GM18907 (cell line): ENCODE results near the gene MYH11.
"Not testable (repeated sequence)": the region's sequence is repeated elsewhere in the genome, so short reads cannot be mapped to it uniquely, and the experiment has no call there.

Source experiments
- ATAC-seq: cut with Tn5 transposase; IDR thresholded peaks from one replicate; pipeline ENCODE4 v1.9.1; 2021; ENCODE audit warnings: mild to moderate bottlenecking, moderate library complexity; ENCODE audit not compliant: unreplicated experiment

MYH11 gene

GRCh38 chr16:15811481-15812400 is 45.1 kb downstream of the MYH11 start:
- no peak for ATAC-seq

GRCh38 chr16:15810949-15811348 is 45.9 kb downstream of the MYH11 start:
- no peak for ATAC-seq

DNA sequence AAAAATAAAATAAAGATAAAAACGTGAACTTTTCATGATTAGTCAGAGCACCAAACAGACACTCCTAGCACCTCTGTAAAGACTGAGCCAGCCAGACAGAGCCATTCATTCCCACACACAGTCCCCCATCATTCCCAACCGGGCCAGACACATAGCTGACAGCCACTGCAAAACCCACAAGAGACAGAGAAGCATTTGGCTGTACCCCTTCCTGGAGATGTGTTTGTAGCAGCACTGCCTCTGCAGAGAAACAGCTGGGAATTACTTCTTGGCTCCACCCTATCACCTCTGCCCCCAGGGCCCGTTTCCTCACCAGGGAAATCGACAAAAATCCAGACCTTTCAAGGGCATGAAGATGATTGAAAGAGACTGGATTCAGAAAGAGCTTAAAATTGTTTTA is 46.4 kb downstream of the MYH11 start:
- no peak for ATAC-seq

DNA sequence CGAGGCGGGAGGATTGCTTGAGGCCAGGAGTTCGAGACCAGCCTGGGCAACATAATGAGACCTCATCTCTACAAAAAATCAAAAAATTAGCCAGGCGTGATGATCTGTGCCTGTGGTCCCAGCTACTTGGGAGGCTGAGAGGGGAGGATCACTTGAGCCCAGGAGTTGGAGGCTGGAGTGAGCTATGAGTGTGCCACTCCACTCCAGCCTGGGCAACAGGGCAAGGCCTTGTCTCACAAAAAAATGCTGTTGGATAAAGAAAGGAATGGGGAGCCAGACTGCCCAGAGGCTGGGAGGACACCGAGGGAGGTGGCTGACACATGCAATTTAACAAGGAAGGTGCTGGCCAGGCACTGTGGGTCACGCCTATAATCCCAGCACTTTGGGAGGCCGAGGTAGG is 47.5 kb downstream of the MYH11 start:
- ATAC-seq, result not testable (repeated sequence)

- ATAC-seq, result no peak
Observed at GRCh38 chr16:15808071-15808470, 48.8 kb downstream of the MYH11 start.

- ATAC-seq, result no peak
Observed at GRCh38 chr16:15807603-15808009, 49.2 kb downstream of the MYH11 start.

GRCh38 chr16:15803618-15804017 is 53.2 kb downstream of the MYH11 start:
- ATAC-seq, result no peak

DNA sequence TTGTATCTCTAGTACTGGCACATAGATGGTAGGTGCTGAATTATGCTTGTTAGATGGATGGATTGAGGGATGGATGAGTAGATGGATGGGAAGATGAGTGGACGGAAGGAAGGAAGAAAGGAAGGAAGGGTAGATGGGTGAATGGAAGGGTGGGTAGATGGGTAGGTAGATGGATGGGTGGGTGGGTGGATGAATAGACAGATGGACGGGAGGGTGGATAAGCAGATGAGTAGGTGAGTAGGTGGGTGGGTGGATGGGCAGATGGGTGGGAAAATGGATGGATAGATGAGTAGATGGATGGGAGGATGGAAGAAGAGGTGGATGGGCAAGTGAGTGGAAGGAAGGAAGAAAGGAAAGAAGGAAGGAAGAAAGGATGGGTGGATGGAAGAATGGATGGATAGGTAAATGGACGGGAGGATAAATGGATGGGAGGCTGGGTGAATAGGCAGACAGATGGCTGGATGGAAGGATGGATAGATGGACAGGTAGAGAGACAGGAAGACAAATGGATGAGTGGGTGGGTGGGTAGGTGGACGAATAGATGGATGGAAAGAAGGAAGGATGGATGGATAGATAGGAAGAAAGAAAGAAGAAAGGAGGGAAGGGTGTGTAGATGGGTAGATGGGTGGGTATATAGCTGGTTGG is 56.9 kb downstream of the MYH11 start:
- ATAC-seq, result no peak

GRCh38 chr16:15798671-15799070 is 58.2 kb downstream of the MYH11 start:
- ATAC-seq, result no peak

- ATAC-seq, result no peak
Observed at GRCh38 chr16:15796885-15797284, 59.9 kb downstream of the MYH11 start.

DNA sequence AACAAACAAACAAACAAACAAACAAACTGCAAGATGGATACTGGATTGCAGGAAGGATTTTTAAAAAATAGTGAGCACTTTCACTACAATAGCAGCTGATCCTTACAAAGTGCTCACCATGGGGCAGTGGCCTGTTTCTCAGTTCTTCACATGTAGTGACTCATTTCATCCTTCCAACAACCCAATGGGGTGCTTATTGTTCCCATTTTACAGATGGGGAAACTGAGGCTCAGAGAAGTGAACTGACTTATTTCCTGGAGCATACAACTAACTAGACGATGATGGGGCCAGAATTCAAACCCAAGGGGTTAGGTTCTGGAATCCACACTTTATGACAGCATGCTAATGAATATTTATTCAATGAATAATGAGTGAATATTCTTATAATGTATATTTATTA is 61.2 kb downstream of the MYH11 start:
- ATAC-seq, result no peak

GRCh38 chr16:15792563-15792971 is 64.3 kb downstream of the MYH11 start:
- no peak for ATAC-seq

GRCh38 chr16:15790458-15790857 is 66.4 kb downstream of the MYH11 start:
- no peak for ATAC-seq

- not testable (repeated sequence) for ATAC-seq
Observed at GRCh38 chr16:15789816-15790215, 67.0 kb downstream of the MYH11 start.

- no peak for ATAC-seq
Observed at GRCh38 chr16:15788846-15789239, 68.0 kb downstream of the MYH11 start.

DNA sequence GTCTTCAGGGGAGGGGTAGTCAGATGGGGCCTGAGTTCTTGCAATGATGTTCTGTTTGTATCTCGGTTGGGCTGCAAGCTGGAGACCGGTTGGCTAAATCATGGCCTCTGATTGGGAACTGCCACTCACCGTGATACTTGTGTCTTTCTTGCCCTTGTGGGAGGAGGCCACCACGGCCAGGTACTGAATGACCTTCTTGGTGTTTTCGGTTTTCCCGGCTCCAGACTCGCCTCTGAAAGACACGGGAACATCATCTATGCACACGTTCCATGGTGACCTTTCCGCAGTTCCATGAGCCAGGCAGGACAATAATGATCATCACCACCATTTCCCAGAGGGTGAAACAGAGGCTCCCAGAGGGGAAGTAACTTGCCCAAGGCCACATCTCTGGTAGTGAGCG is 70.3 kb downstream of the MYH11 start:
- ATAC-seq, result no peak

DNA sequence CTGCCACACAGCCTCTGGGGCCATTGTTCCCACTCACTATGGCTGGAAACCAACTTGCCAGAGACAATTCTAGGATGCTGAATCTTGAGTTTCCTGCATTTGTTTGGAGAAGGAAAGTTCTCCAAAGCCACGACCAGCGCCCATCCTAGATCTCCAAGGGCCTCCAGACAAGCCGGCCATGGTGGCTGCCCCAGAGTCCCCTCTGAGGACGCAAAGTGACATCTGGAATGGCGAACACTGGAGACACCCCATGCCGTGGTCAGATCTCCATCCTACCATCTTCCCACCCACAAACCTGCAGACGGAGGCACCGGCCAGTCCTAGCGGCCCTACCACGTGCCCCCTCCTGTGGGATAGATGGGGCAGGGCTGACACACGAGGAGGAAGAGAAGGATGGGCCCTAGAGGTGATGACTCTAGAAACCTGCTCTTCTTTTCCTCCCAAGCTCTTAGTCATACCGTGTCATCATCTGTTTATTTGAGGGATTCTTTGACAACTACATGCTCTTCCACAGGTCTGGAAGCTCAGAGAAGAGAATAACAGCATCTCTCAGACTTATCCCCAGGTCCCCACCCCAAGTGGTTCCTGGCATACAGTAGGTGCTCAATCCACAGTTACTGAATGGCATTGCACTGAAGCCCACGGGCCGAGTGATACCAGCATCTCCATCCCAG is 71.3 kb downstream of the MYH11 start:
- no peak for ATAC-seq

DNA sequence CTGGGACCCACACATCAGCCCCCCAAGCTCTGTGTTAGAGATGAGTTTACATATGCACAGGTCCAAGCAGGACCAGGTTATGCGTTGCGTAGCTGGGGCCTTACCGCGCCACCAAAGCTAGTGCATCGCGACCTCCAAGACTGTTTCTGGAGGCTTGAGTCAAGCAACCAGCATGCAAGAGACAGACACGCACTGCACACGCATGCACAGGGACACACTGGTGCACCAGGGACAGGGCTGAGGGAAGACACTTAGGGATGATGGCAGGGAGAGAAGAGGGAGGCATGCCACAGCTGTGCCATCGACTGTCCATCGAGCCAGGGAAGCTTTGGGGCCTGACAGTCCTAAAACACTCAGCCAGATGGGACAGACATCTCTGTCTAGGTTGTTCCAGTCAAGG is 72.8 kb downstream of the MYH11 start:
- ATAC-seq, result no peak

- ATAC-seq, result no peak
Observed at GRCh38 chr16:15782573-15783365, 74.1 kb downstream of the MYH11 start.

DNA sequence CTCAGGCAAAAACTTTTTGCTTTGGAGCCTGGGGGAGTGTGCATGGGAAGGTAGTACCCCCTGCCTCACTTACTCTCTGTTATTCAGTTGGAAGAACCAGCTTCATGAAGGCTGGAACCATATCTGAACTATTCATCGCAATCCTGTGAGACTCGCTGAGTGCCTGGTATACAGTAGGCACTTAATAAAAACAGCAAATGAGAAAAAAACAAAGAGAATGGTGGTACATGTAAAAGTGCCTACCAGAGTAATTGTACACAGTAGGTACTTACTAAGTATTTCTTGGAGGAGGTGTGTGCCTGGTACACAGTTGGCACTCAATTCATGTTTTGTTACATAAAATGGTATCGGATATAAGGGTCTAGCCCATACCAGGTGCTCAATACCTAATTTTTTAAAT is 75.2 kb downstream of the MYH11 start:
- ATAC-seq, result no peak

DNA sequence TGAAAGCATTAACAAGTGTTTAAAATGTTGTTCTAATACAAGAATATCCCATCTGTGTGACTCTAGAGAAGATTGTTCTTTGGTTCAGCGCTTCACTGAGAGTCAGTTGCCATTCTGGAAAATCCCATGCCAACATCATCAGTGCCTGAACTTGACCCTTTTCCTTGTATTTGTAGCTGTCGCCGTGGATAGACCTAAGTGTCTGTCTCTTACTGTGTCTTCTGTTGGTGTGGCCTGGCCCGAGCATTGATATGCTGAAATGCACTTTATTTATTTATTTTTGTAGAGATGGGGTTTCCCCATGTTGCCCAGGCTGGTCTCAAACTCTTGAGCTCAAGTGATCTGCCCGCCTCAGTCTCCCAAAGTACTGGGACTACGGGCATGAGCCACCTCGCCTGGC is 76.0 kb downstream of the MYH11 start:
- no peak for ATAC-seq
